Gastroesophageal sphincter (tissue), 4 donors: ENCODE measurements around the gene MUC22. TPM values are rescaled to one million over a fixed set of nuclear protein-coding genes. Genes with fewer than 3 reads are reported as not detected.

Experiments
- ATAC-seq: fragments of 150-250 bp; one replicate; pipeline ENCODE4 v1.9.1; 2016; ENCODE audit warnings: mild to moderate bottlenecking, moderate library complexity
- H3K27ac ChIP-seq, 4 donors: fragments of 200-600 bp; sonication (generic) in 3 of 4; 1 replicate in 3 of 4; 2 replicates in 1 of 4; pipeline ENCODE4 v1.5.1; 2016 to 2019
- H3K27me3 ChIP-seq: fragments of 200-600 bp; sonication (generic); one replicate; pipeline ENCODE4 v1.5.1; 2019
- H3K36me3 ChIP-seq, 2 donors: fragments of 200-600 bp; sonication (generic); one replicate each; pipeline ENCODE4 v1.5.1; 2019; ENCODE audit warnings: control low read depth in 1 of 2
- H3K4me1 ChIP-seq, 3 donors: fragments of 200-600 bp; sonication (generic); 1 replicate in 2 of 3; 2 replicates in 1 of 3; pipeline ENCODE4 v1.5.1; 2016 to 2019; ENCODE audit warnings: control low read depth in 2 of 3
- H3K4me3 ChIP-seq, 2 donors: fragments of 200-600 bp; sonication (generic); one replicate each; pipeline ENCODE4 v1.5.1; 2019; ENCODE audit warnings: mild to moderate bottlenecking in 1 of 2, moderate library complexity in 1 of 2
- H3K9me3 ChIP-seq, 3 donors: fragments of 200-600 bp; sonication (generic); one replicate each; pipeline ENCODE4 v1.5.1; 2017 to 2019; ENCODE audit warnings: control low read depth in 2 of 3
- CTCF ChIP-seq, 4 experiments: fragments of 200-600 bp in 2 of 4; fragments of 450-650 bp in 2 of 4; sonication (generic) in 1 of 4; IDR thresholded peaks; one replicate each; pipeline ENCODE4 v1.5.1; 2017 to 2019; ENCODE audit warnings: antibody characterized with exemption in 4 of 4, mild to moderate bottlenecking in 2 of 4, moderate library complexity in 2 of 4
- EP300 ChIP-seq: sonication (generic); formaldehyde crosslinking; IDR thresholded peaks from one replicate; pipeline ENCODE4 v1.6.1; 2017; ENCODE audit warnings: antibody characterized with exemption, mild to moderate bottlenecking
- POLR2A ChIP-seq, 2 donors: fragments of 450-650 bp; IDR thresholded peaks; one replicate each; pipeline ENCODE4 v1.6.1; 2017; ENCODE audit warnings: antibody characterized with exemption in 2 of 2, mild to moderate bottlenecking in 2 of 2, moderate library complexity in 1 of 2
- POLR2AphosphoS5 ChIP-seq: sonication (generic); formaldehyde crosslinking; IDR thresholded peaks from one replicate; pipeline ENCODE4 v1.6.1; 2017; ENCODE audit warnings: antibody characterized with exemption
- WGBS, 2 donors: methylation state at CpG; one replicate each; pipeline ENCODE4 v1.1.5; 2018; ENCODE audit warnings: low coverage in 1 of 2; 5-methylcytosine and 5-hydroxymethylcytosine counted together
- total RNA-seq, 4 donors: library from RNA; depleted of rRNA; stranded (reverse); fragments of >200 nt; gene quantifications; one replicate each; pipeline ENCODE4 v1.1.0, GENCODE V29; 2016

Gene MUC22
- total RNA-seq, 4 donors from 2014 or later: 0.16 to 0.62 TPM; not detected in 2

- Histone ChIP-seq H3K9me3 (no peaks in the 10 kb centered on the region), H3K36me3 (no peaks in the 10 kb centered on the region), H3K27ac (no peak overlapping the region), H3K4me1 (no peaks in the 10 kb centered on the region), H3K27me3 (peaks cover 3% of the 10 kb centered on the region), H3K4me3 (no peak overlapping the region)
- no peak for TF ChIP-seq EP300
- no peak for TF ChIP-seq POLR2AphosphoS5
- TF ChIP-seq POLR2A (IDR thresholded peaks at IDR 0.05): no peak
- TF ChIP-seq CTCF (IDR thresholded peaks at IDR 0.05): no peak
- WGBS, 2 donors: 70 to 71% methylated on average over 2 to 4 of the region's 4 CpGs
- ATAC-seq: no peak
Measured at GRCh38 chr6:31004794-31005193, 5.5 kb upstream of the MUC22 start.

GRCh38 chr6:31005249-31006020 is 4.8 kb upstream of the MUC22 start:
- WGBS, 2 donors: 67 to 77% methylated on average over 3 to 9 of the region's 9 CpGs
- Histone ChIP-seq H3K36me3 (no peaks in the 10 kb centered on the region), H3K4me3 (no peak overlapping the region), H3K4me1 (no peaks in the 10 kb centered on the region), H3K9me3 (no peaks in the 10 kb centered on the region), H3K27me3 (peaks cover 3% of the 10 kb centered on the region), H3K27ac (no peak overlapping the region)
- TF ChIP-seq CTCF (IDR thresholded peaks at IDR 0.05) (no peak), POLR2A (IDR thresholded peaks at IDR 0.05) (no peak), POLR2AphosphoS5 (no peak), EP300 (no peak)
- ATAC-seq: no peak

- 12 to 38% methylated on average over 7 to 8 of the region's 8 CpGs for WGBS, 2 donors
- H3K27me3 ChIP-seq: peaks cover 12% of the 10 kb centered on the region
- no peak overlapping the region for H3K27ac ChIP-seq
- no peak overlapping the region for H3K4me3 ChIP-seq
- H3K9me3 ChIP-seq: no peaks in the 10 kb centered on the region
- no peaks in the 10 kb centered on the region for H3K4me1 ChIP-seq
- H3K36me3 ChIP-seq: no peaks in the 10 kb centered on the region
- TF ChIP-seq POLR2AphosphoS5 (peak; percentile 18), EP300 (no peak), POLR2A (IDR thresholded peaks at IDR 0.05) (no peak), CTCF (IDR thresholded peaks at IDR 0.05) (no peak)
- no peak for ATAC-seq
Measured at GRCh38 chr6:31007694-31008093, 2.6 kb upstream of the MUC22 start.

GRCh38 chr6:31008165-31008564 is 2.1 kb upstream of the MUC22 start:
- WGBS, 2 donors: 59 to 67% methylated on average over 3 to 4 of the region's 4 CpGs
- no peaks in the 10 kb centered on the region for H3K4me1 ChIP-seq
- no peak for ATAC-seq
- H3K4me3 ChIP-seq: no peak overlapping the region
- TF ChIP-seq CTCF (IDR thresholded peaks at IDR 0.05) (no peak), POLR2A (IDR thresholded peaks at IDR 0.05) (no peak), EP300 (no peak), POLR2AphosphoS5 (no peak)
- H3K9me3 ChIP-seq: no peaks in the 10 kb centered on the region
- no peak overlapping the region for H3K27ac ChIP-seq
- peaks cover 12% of the 10 kb centered on the region for H3K27me3 ChIP-seq
- no peaks in the 10 kb centered on the region for H3K36me3 ChIP-seq

- Histone ChIP-seq H3K4me1 (no peaks in the 10 kb centered on the region), H3K27me3 (peaks cover 12% of the 10 kb centered on the region), H3K36me3 (no peaks in the 10 kb centered on the region), H3K9me3 (peaks cover 0 to 6% (median 0%) of the 10 kb centered on the region in 3 donors), H3K4me3 (no peak overlapping the region), H3K27ac (no peak overlapping the region)
- WGBS, 2 donors: 59 to 82% methylated on average over 5 of the region's 7 CpGs
- ATAC-seq: no peak
- TF ChIP-seq CTCF (IDR thresholded peaks at IDR 0.05) (no peak), EP300 (no peak), POLR2A (IDR thresholded peaks at IDR 0.05) (no peak), POLR2AphosphoS5 (no peak)
Measured at GRCh38 chr6:31009731-31010130, 543 bp upstream of the MUC22 start.
